H1 (cell line): ENCODE measurements around the gene OR51B4. TPM values are rescaled to one million over a fixed set of nuclear protein-coding genes. Genes with fewer than 3 reads are reported as not detected.

Experiments
- CTCF ChIA-PET: fragments of 300-600 bp; sonication (Branson Sonifier 250); formaldehyde crosslinking; loops from one replicate; lab custom pipeline; 2021; ENCODE audit not compliant: partially characterized antibody; lab: Charles Lee
- POLR2A ChIA-PET: fragments of 300-600 bp; sonication (Branson Sonifier 250); formaldehyde crosslinking; loops from one replicate; lab custom pipeline; 2021; ENCODE audit warnings: inconsistent platforms; ENCODE audit not compliant: partially characterized antibody; lab: Charles Lee
- DNase-seq, 2 experiments: peaks; one replicate each; pipeline versions ENCODE4 v3.0.0 to v3.0.0-alpha.2; 2010 to 2022; ENCODE audit warnings: low spot score in 2 of 2, low read depth in 1 of 2, mixed read lengths in 1 of 2
- FAIRE-seq: peaks from 2 replicates; lab custom pipeline; 2011; peaks lifted over from hg19 to GRCh38; lab: Jason Lieb, UNC
- H2AFZ ChIP-seq: 2 replicates; pipeline ENCODE4 v1.8.1; 2012; ENCODE audit warnings: low read length, inconsistent platforms
- H2AK5ac ChIP-seq: 2 replicates; pipeline ENCODE4 v1.6.1; 2013; ENCODE audit warnings: low read depth, low read length
- H2BK120ac ChIP-seq: replicated peaks from 2 replicates; pipeline ENCODE3; 2013; ENCODE audit warnings: low read depth, low read length, inconsistent platforms
- H2BK12ac ChIP-seq: 2 replicates; pipeline ENCODE4 v1.6.1; 2013; ENCODE audit warnings: low read depth, low read length
- H2BK15ac ChIP-seq: 2 replicates; pipeline ENCODE4 v1.6.1; 2013; ENCODE audit warnings: low read length
- H2BK20ac ChIP-seq: 2 replicates; pipeline ENCODE4 v1.6.1; 2013; ENCODE audit warnings: low read length
- H2BK5ac ChIP-seq: 2 replicates; pipeline ENCODE4 v1.6.1; 2013; ENCODE audit warnings: low read depth, low read length
- H3K14ac ChIP-seq: 2 replicates; pipeline ENCODE4 v1.6.1; 2013; ENCODE audit warnings: inconsistent platforms; ENCODE audit not compliant: insufficient read length
- H3K18ac ChIP-seq: 2 replicates; pipeline ENCODE4 v1.6.1; 2013; ENCODE audit warnings: low read length; ENCODE audit errors: extremely low read depth
- H3K23ac ChIP-seq: 2 replicates; pipeline ENCODE4 v1.6.1; 2013; ENCODE audit warnings: inconsistent platforms; ENCODE audit not compliant: insufficient read length
- H3K23me2 ChIP-seq: 2 replicates; pipeline ENCODE4 v1.6.1; 2013; ENCODE audit warnings: low read depth, low read length
- H3K27ac ChIP-seq: 2 replicates; pipeline ENCODE4 v1.6.1; 2011; ENCODE audit warnings: low read depth, low read length, inconsistent platforms
- H3K27me3 ChIP-seq, 4 experiments: replicated peaks in 1 of 4; 1 replicate in 1 of 4; 2 replicates in 3 of 4; pipeline versions ENCODE4 v1.6.1 to v1.8.1; 2011 to 2013; ENCODE audit warnings: low read length in 3 of 4, mild to moderate bottlenecking in 3 of 4, inconsistent platforms in 2 of 4, mixed read lengths in 2 of 4, moderate library complexity in 1 of 4; ENCODE audit not compliant: control insufficient read depth in 3 of 4, insufficient read depth in 3 of 4; ENCODE audit errors: extremely low read depth in 1 of 4
- H3K36me3 ChIP-seq, 4 experiments: 2 replicates each; pipeline versions ENCODE4 v1.6.1 to v1.8.1; 2011 to 2013; ENCODE audit warnings: mild to moderate bottlenecking in 4 of 4, low read length in 3 of 4, moderate library complexity in 2 of 4, control low read depth in 1 of 4, inconsistent platforms in 1 of 4; ENCODE audit not compliant: insufficient read depth in 4 of 4, control insufficient read depth in 2 of 4
- H3K4ac ChIP-seq: replicated peaks from 2 replicates; pipeline ENCODE3; 2013; ENCODE audit warnings: low read length, low read depth, mixed read lengths, inconsistent platforms; ENCODE audit not compliant: insufficient read length
- H3K4me1 ChIP-seq, 4 experiments: replicated peaks in 1 of 4; 1 replicate in 1 of 4; 2 replicates in 3 of 4; pipeline versions ENCODE4 v1.6.1 to v1.8.1; 2011 to 2013; ENCODE audit warnings: low read length in 3 of 4, inconsistent platforms in 2 of 4, mixed read lengths in 1 of 4; ENCODE audit not compliant: insufficient read depth in 4 of 4, control insufficient read depth in 3 of 4
- H3K4me2 ChIP-seq, 2 experiments: 2 replicates each; pipeline versions ENCODE4 v1.6.1 to v1.8.1; 2011 to 2013; ENCODE audit warnings: low read depth in 2 of 2, low read length in 2 of 2, control low read depth in 1 of 2, inconsistent platforms in 1 of 2, mild to moderate bottlenecking in 1 of 2; ENCODE audit not compliant: insufficient read depth in 1 of 2
- H3K4me3 ChIP-seq, 4 experiments: fragments of 200-600, 300-600 bp in 1 of 4; sonication (generic), shearing (Covaris generic), sonication (Bioruptor Twin) in 1 of 4; 2 replicates each; pipeline versions ENCODE4 v1.5.1 to v1.8.1; 2011 to 2016; ENCODE audit warnings: low read length in 4 of 4, low read depth in 3 of 4, control low read depth in 2 of 4, inconsistent platforms in 2 of 4, mild to moderate bottlenecking in 2 of 4, mixed read lengths in 1 of 4, moderate library complexity in 1 of 4; ENCODE audit not compliant: insufficient read depth in 2 of 4; ENCODE audit errors: extremely low read depth in 1 of 4
- H3K56ac ChIP-seq: replicated peaks from 2 replicates; pipeline ENCODE3; 2013; ENCODE audit warnings: low read depth, mild to moderate bottlenecking, mixed read lengths, low read length, inconsistent platforms; ENCODE audit not compliant: insufficient read length
- H3K79me1 ChIP-seq: 2 replicates; pipeline ENCODE4 v1.6.1; 2013; ENCODE audit warnings: low read depth, low read length, control low read depth
- H3K79me2 ChIP-seq, 2 experiments: 2 replicates each; pipeline versions ENCODE4 v1.6.1 to v1.8.1; 2012 to 2013; ENCODE audit warnings: low read length in 2 of 2, mild to moderate bottlenecking in 2 of 2, inconsistent platforms in 1 of 2; ENCODE audit not compliant: insufficient read depth in 2 of 2, control insufficient read depth in 1 of 2
- H3K9ac ChIP-seq, 4 experiments: replicated peaks in 1 of 4; 1 replicate in 1 of 4; 2 replicates in 3 of 4; pipeline versions ENCODE4 v1.6.1 to v1.8.1; 2011 to 2013; ENCODE audit warnings: low read depth in 3 of 4, low read length in 3 of 4, control low read depth in 2 of 4, mild to moderate bottlenecking in 2 of 4, moderate library complexity in 2 of 4, inconsistent platforms in 1 of 4; ENCODE audit errors: extremely low read depth in 1 of 4
- H3K9me3 ChIP-seq, 2 experiments: 2 replicates each; pipeline versions ENCODE4 v1.6.1 to v1.8.1; 2012 to 2013; ENCODE audit warnings: mild to moderate bottlenecking in 2 of 2, moderate library complexity in 2 of 2, control low read depth in 1 of 2, inconsistent platforms in 1 of 2, low read depth in 1 of 2, low read length in 1 of 2, mixed read lengths in 1 of 2; ENCODE audit not compliant: insufficient read depth in 2 of 2
- H4K20me1 ChIP-seq, 2 experiments: replicated peaks in 1 of 2; 2 replicates each; pipeline versions ENCODE3 to v1.8.1; 2011 to 2013; ENCODE audit warnings: inconsistent platforms in 2 of 2, low read length in 2 of 2, mild to moderate bottlenecking in 1 of 2; ENCODE audit not compliant: insufficient read depth in 2 of 2, control insufficient read depth in 1 of 2
- H4K5ac ChIP-seq: 2 replicates; pipeline ENCODE4 v1.6.1; 2013; ENCODE audit warnings: low read length, low read depth, mixed read lengths, inconsistent platforms; ENCODE audit not compliant: insufficient read length
- H4K8ac ChIP-seq: 2 replicates; pipeline ENCODE4 v1.8.0; 2013; ENCODE audit warnings: mild to moderate bottlenecking, moderate library complexity, low read length, inconsistent platforms; ENCODE audit not compliant: insufficient read depth; ENCODE audit errors: extremely low read depth
- H4K91ac ChIP-seq: replicated peaks from 2 replicates; pipeline ENCODE3; 2013; ENCODE audit warnings: low read length, mixed read lengths, inconsistent platforms; ENCODE audit not compliant: insufficient read length
- CEBPB ChIP-seq: IDR thresholded peaks from 2 replicates; pipeline ENCODE4 v1.6.1; 2012; ENCODE audit warnings: low read depth, low read length
- CREB1 ChIP-seq: IDR thresholded peaks from 2 replicates; pipeline ENCODE4 v1.6.1; 2012; ENCODE audit warnings: inconsistent platforms
- FOSL1 ChIP-seq: IDR thresholded peaks from 2 replicates; pipeline ENCODE4 v1.6.1; 2011; ENCODE audit warnings: mild to moderate bottlenecking, low read depth, low read length, moderate library complexity; ENCODE audit not compliant: insufficient read depth
- HDAC2 ChIP-seq, 2 experiments: fragments of 300-600 bp in 1 of 2; sonication (generic) in 1 of 2; IDR thresholded peaks; 2 replicates each; pipeline ENCODE4 v1.6.1; 2011 to 2012; ENCODE audit warnings: low read depth in 2 of 2, low read length in 2 of 2, mild to moderate bottlenecking in 2 of 2, moderate library complexity in 2 of 2, borderline replicate concordance in 1 of 2, inconsistent platforms in 1 of 2
- KDM5A ChIP-seq: fragments of 200-600 bp; IDR thresholded peaks from 2 replicates; pipeline ENCODE4 v1.7.1; 2012; ENCODE audit warnings: mild to moderate bottlenecking, low read length, inconsistent platforms, mixed read lengths
- NRF1 ChIP-seq: IDR thresholded peaks from 2 replicates; pipeline ENCODE4 v1.6.1; 2011; ENCODE audit warnings: mild to moderate bottlenecking, low read depth, low read length, improper control_type of control experiment
- PHF8 ChIP-seq: fragments of 200-600 bp; sonication (generic); conservative IDR thresholded peaks from 2 replicates; pipeline ENCODE4 v1.7.1; 2012; ENCODE audit warnings: low read depth, mild to moderate bottlenecking, inconsistent platforms, low read length, moderate library complexity
- POLR2AphosphoS5 ChIP-seq: IDR thresholded peaks from 2 replicates; pipeline ENCODE4 v1.6.1; 2011; ENCODE audit warnings: low read depth, low read length
- WGBS, 2 experiments: shearing (Covaris generic) in 1 of 2; methylation state at CpG; one replicate each; pipeline versions ENCODE4 v1.1.6 to v1.1.7; 2013 to 2015; ENCODE audit warnings: low lambda C conversion rate in 2 of 2, mixed read lengths in 2 of 2, inconsistent platforms in 1 of 2, low coverage in 1 of 2, missing lambda C conversion rate in 1 of 2; ENCODE audit not compliant: insufficient replicate concordance in 2 of 2, insufficient coverage in 1 of 2, insufficient read length in 1 of 2; ENCODE audit errors: extremely low coverage in 1 of 2, missing lambda C conversion rate in 1 of 2; 5-methylcytosine and 5-hydroxymethylcytosine counted together
- polyA plus RNA-seq, 7 experiments: library from polyadenylated mRNA; depleted of rRNA in 3 of 7; stranded (reverse) in 5 of 7; unstranded in 2 of 7; fragments of >200 nt in 5 of 7; fragments of 200-250 nt in 2 of 7; gene quantifications; 1 replicate in 5 of 7; 2 replicates in 1 of 7; 4 replicates in 1 of 7; pipeline versions ENCODE4 v1.2.1 to v1.2.3, GENCODE V29; 2011 to 2013; ENCODE audit warnings: missing spikeins in 2 of 7, mixed read lengths in 2 of 7
- total RNA-seq: library from RNA; stranded (reverse); fragmentation: NEBNext Ultra II Directional; extraction: Animal tissue kit (Norgen Biotek cat#: 25700); gene quantifications from 2 replicates; pipeline ENCODE4 v1.2.1, GENCODE V29; 2021

Gene OR51B4
- total and polyA plus RNA-seq, 2 of the 8 experiments (the other 6 are each of a cell fraction or from before 2014, with no cell fraction given) = not detected

DNA sequence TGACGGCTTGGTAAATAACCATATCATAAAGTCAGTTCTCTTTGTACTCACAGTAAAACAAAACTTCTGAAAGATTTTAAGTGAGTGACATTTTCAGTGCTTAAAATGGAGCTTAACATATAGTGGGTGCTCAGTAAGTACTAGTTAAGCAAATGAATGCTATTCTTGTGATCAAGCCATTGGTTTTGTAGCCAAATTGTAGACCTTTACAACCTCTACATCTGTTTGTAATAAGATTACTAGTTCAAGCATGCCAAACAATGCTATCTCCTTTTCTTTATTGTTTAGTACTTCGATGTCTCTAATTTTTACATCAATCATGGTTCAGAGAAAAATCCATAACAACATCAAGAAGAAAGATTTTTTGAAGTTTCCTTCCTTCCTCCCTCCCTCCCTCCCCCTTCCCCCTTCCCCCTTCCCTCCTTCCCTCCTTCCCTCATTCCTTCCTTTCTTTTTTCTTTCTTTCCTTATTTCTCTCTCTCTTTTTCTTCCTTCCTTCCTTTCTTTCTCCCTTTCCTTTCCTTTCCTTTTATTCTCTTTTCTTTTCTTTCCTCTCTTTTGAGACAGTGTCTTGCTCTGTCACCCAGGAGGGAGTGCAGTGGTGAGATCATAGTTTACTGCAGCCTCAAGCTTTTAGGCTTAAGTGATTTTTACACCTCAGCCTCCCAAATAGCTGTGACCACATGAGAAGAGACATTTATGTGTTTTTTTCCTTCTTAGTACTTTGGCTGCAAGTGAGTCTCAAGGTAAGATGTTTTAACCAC lies 5.7 kb upstream of the OR51B4 start:
- ChIA-PET POLR2A (no interaction called here), CTCF (no interaction called here)
- H3K27me3 ChIP-seq = no peaks in the 10 kb centered on the region
- H3K4ac ChIP-seq = no peak overlapping the region
- H4K91ac ChIP-seq = no peak overlapping the region
- H2AFZ ChIP-seq = no peak overlapping the region
- no peaks in the 10 kb centered on the region for H4K20me1 ChIP-seq
- no peak overlapping the region for H3K23ac ChIP-seq
- no peak overlapping the region for H3K9ac ChIP-seq
- no peaks in the 10 kb centered on the region for H3K9me3 ChIP-seq
- H3K4me1 ChIP-seq = no peaks in the 10 kb centered on the region
- H4K5ac ChIP-seq = no peak overlapping the region
- no peak overlapping the region for H3K18ac ChIP-seq
- H3K36me3 ChIP-seq = no peaks in the 10 kb centered on the region
- H2BK15ac ChIP-seq = no peak overlapping the region
- H3K27ac ChIP-seq = no peak overlapping the region
- H3K4me3 ChIP-seq = no peak overlapping the region
- H3K23me2 ChIP-seq = no peaks in the 10 kb centered on the region
- H4K8ac ChIP-seq = no peak overlapping the region
- H3K56ac ChIP-seq = no peak overlapping the region
- no peaks in the 10 kb centered on the region for H3K79me2 ChIP-seq
- no peak overlapping the region for H2BK120ac ChIP-seq
- no peak overlapping the region for H2BK12ac ChIP-seq
- H3K14ac ChIP-seq = no peak overlapping the region
- H2BK20ac ChIP-seq = no peak overlapping the region
- H2AK5ac ChIP-seq = no peak overlapping the region
- H3K79me1 ChIP-seq = no peaks in the 10 kb centered on the region
- TF ChIP-seq CEBPB (no peak), FOSL1 (no peak), CREB1 (no peak), NRF1 (no peak), PHF8 (no peak), POLR2AphosphoS5 (no peak), HDAC2 (IDR thresholded peaks at IDR 0.05; ENCODE audit: borderline replicate concordance in 1 of 2, low read depth in 2 of 2, low read length in 2 of 2) (no peak), KDM5A (no peak)
- no peak overlapping the region for H3K4me2 ChIP-seq
- 78% methylated on average over 2 of the region's 2 CpGs; no CpG with 5 or more reads in 1 of the 2 experiments for WGBS, 2 experiments
- no peak overlapping the region for H2BK5ac ChIP-seq
- FAIRE-seq (no peak), DNase-seq (no peak)
